CD4-positive, alpha-beta T cell treated with Interferon alpha-2 for 1 hour (primary cell): ENCODE results near the gene PCDH8.

Experiments used
- DNase-seq, 2 donors: peaks; one replicate each; pipeline ENCODE4 v3.0.0-alpha.2; 2020 to 2022

The PCDH8 gene

GRCh38 chr13:52848455-52849195, at the start of gene PCDH8:
Gene PCDH8 (minus strand): TSS chr13:52848640. CDS start chr13:52848436, 204 bp downstream.
- DNase-seq = no peak

GRCh38 chr13:52896827-52897659, 48.6 kb upstream of the PCDH8 start:
- DNase-seq = no peak

GRCh38 chr13:52894413-52894812, 46.0 kb upstream of the PCDH8 start:
- DNase-seq = no peak

- DNase-seq = no peak
Measured at GRCh38 chr13:52892925-52893324, 44.5 kb upstream of the PCDH8 start.

- no peak for DNase-seq
Measured at GRCh38 chr13:52891706-52892105, 43.3 kb upstream of the PCDH8 start.

GRCh38 chr13:52887165-52887564, 38.7 kb upstream of the PCDH8 start:
- no peak for DNase-seq

GRCh38 chr13:52885141-52885540, 36.7 kb upstream of the PCDH8 start:
- DNase-seq = no peak

GRCh38 chr13:52884429-52885010, 36.1 kb upstream of the PCDH8 start:
- no peak for DNase-seq

GRCh38 chr13:52882785-52883184, 34.3 kb upstream of the PCDH8 start:
- DNase-seq = no peak

GRCh38 chr13:52879950-52880741, 31.7 kb upstream of the PCDH8 start:
- no peak for DNase-seq

- DNase-seq = no peak
Measured at GRCh38 chr13:52878831-52879230, 30.4 kb upstream of the PCDH8 start.

- DNase-seq = no peak
Measured at GRCh38 chr13:52870143-52870542, 21.7 kb upstream of the PCDH8 start.

GRCh38 chr13:52869621-52870020, 21.2 kb upstream of the PCDH8 start:
- DNase-seq = no peak

GRCh38 chr13:52869050-52869449, 20.6 kb upstream of the PCDH8 start:
- DNase-seq = no peak

- DNase-seq = no peak
Measured at GRCh38 chr13:52868190-52868589, 19.8 kb upstream of the PCDH8 start.

- DNase-seq = no peak
Measured at GRCh38 chr13:52864941-52865340, 16.5 kb upstream of the PCDH8 start.

- DNase-seq = no peak
Measured at GRCh38 chr13:52862358-52863206, 14.1 kb upstream of the PCDH8 start.

GRCh38 chr13:52852444-52852843, 4.0 kb upstream of the PCDH8 start:
- DNase-seq = no peak

GRCh38 chr13:52851137-52851962, 2.9 kb upstream of the PCDH8 start:
- DNase-seq = no peak

GRCh38 chr13:52850396-52851136, 2.1 kb upstream of the PCDH8 start:
- DNase-seq = peak in 1 of 2 donors; percentile 19
